ENCODE measurements around the gene EPM2A.
"Not testable (repeated sequence)": the region's sequence is repeated elsewhere in the genome, so short reads cannot be mapped to it uniquely, and the experiment has no call there.

EPM2A gene

GRCh38 chr6:145731447-145731846, 3.9 kb downstream of the EPM2A start:
- DNase-seq (ENCODE audit: low read depth in 1 of 2, low spot score in 1 of 2) = no peak

DNA sequence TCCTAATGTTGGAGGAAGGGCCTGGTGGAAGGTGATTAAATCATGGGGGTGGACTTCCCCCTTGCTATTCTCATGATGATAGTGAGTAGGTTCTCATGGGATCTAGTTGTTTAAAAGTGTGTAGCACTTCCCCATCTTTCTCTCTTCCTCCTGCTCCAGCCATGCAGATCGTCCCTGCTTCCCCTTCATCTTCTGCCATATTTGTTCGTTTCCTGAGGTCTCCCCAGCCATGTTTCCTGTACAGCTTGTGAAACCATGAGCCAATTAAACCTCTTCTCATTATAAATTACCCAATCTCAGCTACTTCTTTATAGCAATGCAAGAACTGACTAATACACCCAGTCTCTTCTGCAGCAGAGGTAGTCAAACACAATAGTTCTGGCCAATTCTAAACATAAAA, 5.4 kb downstream of the EPM2A start:
- no peak for DNase-seq (ENCODE audit: low read depth in 1 of 2, low spot score in 1 of 2)

- DNase-seq (ENCODE audit: low read depth in 1 of 2, low spot score in 1 of 2) = no peak
These were observed 6.6 kb downstream of the EPM2A start for GRCh38 chr6:145728444-145729385.

GRCh38 chr6:145727817-145728388, 7.4 kb downstream of the EPM2A start:
- DNase-seq (ENCODE audit: low read depth in 1 of 2, low spot score in 1 of 2) = no peak

- no peak for DNase-seq (ENCODE audit: low read depth in 1 of 2, low spot score in 1 of 2)
These were observed 9.8 kb downstream of the EPM2A start for GRCh38 chr6:145725570-145725969.

DNA sequence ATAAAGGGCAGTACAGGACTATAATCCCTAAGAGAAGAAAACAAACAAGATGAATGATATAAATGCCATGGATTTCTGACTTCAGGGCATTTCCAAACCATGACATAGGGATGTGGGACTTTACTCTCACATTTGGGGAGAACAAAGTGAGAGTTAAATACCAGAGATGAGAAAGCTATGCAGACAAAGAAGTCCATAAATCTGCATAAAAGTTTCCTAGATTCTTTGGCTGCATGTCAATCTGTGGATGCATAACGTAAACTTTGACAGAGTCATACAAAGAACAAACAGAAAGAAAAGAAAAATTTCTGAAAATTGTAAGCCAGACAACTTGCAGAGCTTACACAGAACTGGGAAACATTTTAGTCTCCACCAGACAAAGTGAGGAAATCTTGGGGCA, 11.7 kb downstream of the EPM2A start:
- no peak for DNase-seq (ENCODE audit: low read depth in 1 of 2, low spot score in 1 of 2)

GRCh38 chr6:145722190-145722589, 13.1 kb downstream of the EPM2A start:
- no peak for DNase-seq (ENCODE audit: low read depth in 1 of 2, low spot score in 1 of 2)

DNA sequence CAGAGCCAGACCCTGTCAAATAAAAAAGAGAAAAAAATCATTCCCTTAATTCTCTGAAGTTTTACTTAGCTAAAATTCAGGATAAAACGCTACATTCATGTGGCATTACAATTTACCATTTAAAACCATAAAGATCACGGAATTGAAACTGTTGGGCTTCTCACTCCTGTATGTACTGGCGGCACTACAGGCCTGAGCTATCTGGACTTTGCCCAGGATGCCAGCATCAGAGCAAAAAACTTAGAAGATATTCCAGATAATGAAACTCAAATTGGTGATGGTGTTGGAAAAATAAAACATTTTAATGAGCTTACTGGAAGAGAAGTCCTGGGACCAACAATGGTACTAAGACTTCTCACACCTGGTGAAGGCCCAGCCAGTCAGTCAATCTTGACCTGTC, 14.2 kb downstream of the EPM2A start:
- no peak for DNase-seq (ENCODE audit: low read depth in 1 of 2, low spot score in 1 of 2)

GRCh38 chr6:145715426-145715825, 19.9 kb downstream of the EPM2A start:
- DNase-seq (ENCODE audit: low read depth in 1 of 2, low spot score in 1 of 2) = no peak

DNA sequence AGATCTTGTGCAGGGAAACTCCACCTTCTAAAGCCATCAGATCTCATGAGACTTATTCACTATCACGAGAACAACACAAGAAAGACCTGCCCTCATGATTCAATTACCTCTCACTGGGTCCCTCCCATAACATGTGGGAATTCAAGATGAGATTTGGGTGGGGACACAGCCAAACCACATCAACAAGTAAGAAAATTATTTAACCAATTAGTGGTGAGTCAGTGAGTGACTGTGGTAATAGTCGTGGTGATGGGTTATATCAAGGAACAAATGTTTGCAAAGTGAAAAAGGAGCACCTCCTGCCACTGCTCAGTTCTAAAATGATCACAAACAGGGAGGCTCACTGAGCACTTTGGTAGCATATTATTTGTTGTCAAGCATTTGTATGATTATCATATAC, 20.6 kb downstream of the EPM2A start:
- DNase-seq (ENCODE audit: low read depth in 1 of 2, low spot score in 1 of 2) = no peak

GRCh38 chr6:145713773-145714172, 21.5 kb downstream of the EPM2A start:
- no peak for DNase-seq (ENCODE audit: low read depth in 1 of 2, low spot score in 1 of 2)

DNA sequence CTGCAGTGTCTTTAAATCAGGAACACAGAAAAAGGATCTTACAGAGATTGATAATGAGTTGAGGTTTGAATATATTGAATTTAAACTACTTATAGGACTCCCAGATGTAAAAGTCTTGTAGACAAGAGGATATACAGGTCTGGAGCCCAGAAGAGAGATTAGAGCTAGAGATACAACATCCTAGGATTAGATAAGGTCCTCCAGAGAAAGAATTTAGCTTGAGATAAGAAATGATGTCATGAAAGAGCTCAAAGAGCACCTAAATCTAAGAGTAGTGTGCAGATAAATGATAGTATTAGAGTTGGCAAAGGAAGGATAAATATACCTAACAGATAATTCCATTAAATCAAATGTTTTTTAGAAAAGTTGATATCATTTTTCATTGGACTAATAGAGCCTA, 23.9 kb downstream of the EPM2A start:
- DNase-seq (ENCODE audit: low read depth in 1 of 2, low spot score in 1 of 2) = no peak

DNA sequence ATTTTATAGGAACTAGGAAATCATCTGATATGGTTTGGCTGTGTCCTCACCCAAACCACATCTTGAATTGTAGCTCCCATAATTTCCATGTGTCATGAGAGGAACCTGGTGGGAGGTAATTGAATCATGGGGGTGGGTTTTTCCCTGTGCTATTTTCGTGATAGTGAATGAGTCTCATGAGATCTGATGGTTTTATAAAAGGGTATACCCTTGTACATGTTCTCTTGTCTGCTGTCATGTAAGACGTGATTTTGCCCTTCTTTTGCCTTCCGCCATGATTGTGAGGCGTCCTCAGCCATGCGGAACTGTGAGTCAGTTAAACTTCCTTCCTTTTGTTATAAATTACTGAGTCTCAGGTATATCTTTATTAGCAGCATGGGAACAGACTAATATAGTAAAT, 27.9 kb downstream of the EPM2A start:
- no peak for DNase-seq (ENCODE audit: low read depth in 1 of 2, low spot score in 1 of 2)

DNA sequence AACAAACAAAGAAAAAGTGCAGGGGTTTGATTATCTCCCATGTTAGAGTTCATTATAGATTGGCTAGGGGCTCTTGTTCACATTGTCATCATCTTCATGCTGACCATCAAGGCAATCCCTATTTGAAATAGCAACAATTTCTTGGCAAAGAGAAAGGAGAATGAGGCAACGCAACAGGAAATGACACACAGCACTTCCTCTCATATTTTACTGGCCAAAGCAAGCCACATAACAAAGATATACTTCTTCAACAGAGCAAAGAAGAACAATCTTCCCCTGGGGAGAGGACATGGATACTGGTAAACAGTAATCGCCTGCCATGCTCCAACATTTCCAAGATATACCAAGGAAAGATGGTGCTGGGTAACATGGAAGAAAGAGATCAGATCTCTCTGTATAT, 29.8 kb downstream of the EPM2A start:
- no peak for DNase-seq (ENCODE audit: low read depth in 1 of 2, low spot score in 1 of 2)

- DNase-seq (ENCODE audit: low read depth in 1 of 2, low spot score in 1 of 2) = no peak
These were observed 31.1 kb downstream of the EPM2A start for GRCh38 chr6:145704143-145704781.

DNA sequence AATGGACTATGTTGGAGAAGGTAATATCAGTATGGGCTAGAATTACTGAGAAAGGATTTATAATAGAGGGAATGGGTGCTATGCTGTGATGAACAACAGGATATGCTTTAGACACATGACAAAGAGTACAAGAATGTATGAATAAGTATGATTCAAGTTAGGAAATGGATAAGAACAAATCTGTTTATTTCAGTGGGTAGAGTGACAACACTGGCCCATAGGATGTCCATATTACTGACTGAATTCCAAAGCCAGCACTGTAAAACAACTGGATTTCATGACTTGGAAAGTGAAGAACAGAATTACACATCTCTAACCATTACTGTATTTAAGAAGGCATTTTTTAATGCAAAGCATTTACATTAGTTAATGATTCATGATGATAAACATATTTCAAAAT, 35.9 kb downstream of the EPM2A start:
- no peak for DNase-seq (ENCODE audit: low read depth in 1 of 2, low spot score in 1 of 2)

- DNase-seq (ENCODE audit: low read depth in 1 of 2, low spot score in 1 of 2) = not testable (repeated sequence)
These were observed 37.9 kb downstream of the EPM2A start for GRCh38 chr6:145697401-145697800.

- DNase-seq (ENCODE audit: low read depth in 1 of 2, low spot score in 1 of 2) = no peak
These were observed 41.1 kb downstream of the EPM2A start for GRCh38 chr6:145694083-145694737.

DNA sequence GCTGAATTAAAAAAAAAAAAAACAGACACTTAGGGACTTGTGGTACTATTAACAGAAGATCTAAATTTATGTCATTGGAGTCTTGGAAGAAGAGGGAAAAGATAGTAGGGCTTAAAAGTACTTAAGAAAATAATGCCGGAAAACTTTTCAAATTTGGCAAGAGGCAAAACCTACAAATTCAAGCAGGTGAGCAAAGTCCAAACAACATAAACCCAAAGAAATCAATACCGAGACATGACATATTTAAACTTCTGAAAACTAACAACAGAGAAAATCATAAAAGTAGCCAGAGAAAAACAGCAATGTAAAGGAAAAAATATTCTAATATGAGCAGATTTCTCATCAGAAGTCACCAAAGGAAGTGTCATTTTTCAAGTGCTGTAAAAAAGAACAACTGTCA, 44.4 kb downstream of the EPM2A start:
- no peak for DNase-seq (ENCODE audit: low read depth in 1 of 2, low spot score in 1 of 2)

- DNase-seq (ENCODE audit: low read depth in 1 of 2, low spot score in 1 of 2) = no peak
These were observed 45.8 kb downstream of the EPM2A start for GRCh38 chr6:145689529-145689928.

- DNase-seq (ENCODE audit: low read depth in 1 of 2, low spot score in 1 of 2) = no peak
These were observed 46.8 kb downstream of the EPM2A start for GRCh38 chr6:145688493-145688905.

- no peak for DNase-seq (ENCODE audit: low read depth in 1 of 2, low spot score in 1 of 2)
These were observed 49.4 kb downstream of the EPM2A start for GRCh38 chr6:145685932-145686331.

All from activated T-helper 1 cell treated with anti-CD3 and anti-CD28 coated beads, Interleukin-2, amount 50 U/mL, for 16 hours (primary cell).